ENCODE data around the gene KIF18A. TPM values are rescaled to one million over a fixed set of nuclear protein-coding genes. Genes with fewer than 3 reads are reported as not detected.
"Not testable (repeated sequence)": the region's sequence is repeated elsewhere in the genome, so short reads cannot be mapped to it uniquely, and the experiment has no call there.

The KIF18A gene
- polyA plus RNA-seq, 1 donor from 2014 or later, result 0.83 TPM

DNA sequence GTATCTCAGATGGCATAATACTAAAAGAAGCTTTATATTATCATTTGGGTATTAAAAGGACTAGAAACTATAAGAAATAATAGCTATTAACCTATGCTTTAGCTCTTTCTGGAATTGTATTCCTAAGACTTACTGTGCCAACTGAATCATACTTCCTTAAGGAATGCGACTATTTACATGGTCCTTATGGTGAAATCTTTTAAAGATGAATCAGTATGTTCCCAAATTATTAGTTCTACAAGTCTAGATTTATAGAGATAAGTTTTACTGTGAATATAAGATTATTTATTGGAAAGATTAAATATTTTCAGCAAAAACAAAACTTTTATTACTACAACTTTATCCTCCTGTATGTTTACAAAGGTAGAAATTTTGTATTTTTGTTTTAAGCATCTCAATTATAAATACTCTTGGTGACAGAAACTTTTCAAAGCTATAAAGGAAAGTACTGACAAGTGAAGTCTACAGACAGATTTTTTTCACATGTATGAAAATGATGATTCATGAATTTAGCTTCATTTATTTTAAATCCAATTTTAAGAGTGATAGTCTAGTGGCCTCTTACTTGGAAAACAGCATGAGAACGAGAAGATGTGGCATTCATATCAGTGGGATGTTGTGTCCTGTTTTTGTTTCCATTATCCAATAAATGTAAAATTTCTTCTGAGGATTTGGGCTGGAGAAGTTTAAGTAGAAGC is 17.8 kb downstream of the KIF18A start:
- Histone ChIP-seq H3K4me3 (ENCODE audit: low read length) (no peak overlapping the region), H3K9ac (ENCODE audit: low read length) (no peak overlapping the region), H3K27me3 (ENCODE audit: insufficient read depth, low read depth, low read length) (no peaks in the 10 kb centered on the region), H3K79me2 (replicated peaks; ENCODE audit: insufficient read depth, low read length) (no peaks in the 10 kb centered on the region), H3F3A (ENCODE audit: insufficient read depth, low read length, poor library complexity, severe bottlenecking) (no peaks in the 10 kb centered on the region), H4K20me1 (ENCODE audit: insufficient read depth) (no peaks in the 10 kb centered on the region), H3K27ac (ENCODE audit: low read length) (no peak overlapping the region), H3K9me3 (ENCODE audit: low read length) (no peaks in the 10 kb centered on the region), H3K9me2 (ENCODE audit: insufficient read depth, low read length) (no peaks in the 10 kb centered on the region), H2AFZ (ENCODE audit: low read depth, low read length) (no peak overlapping the region), H3K36me3 (ENCODE audit: insufficient read depth, low read length) (no peaks in the 10 kb centered on the region), H3K4me2 (ENCODE audit: low read length) (no peak overlapping the region)
- TF ChIP-seq RAD21 (conservative IDR thresholded peaks at IDR 0.05) (no peak), SMC3 (conservative IDR thresholded peaks at IDR 0.05; ENCODE audit: poor library complexity) (no peak), POLR2AphosphoS5 (IDR thresholded peaks at IDR 0.05) (no peak)
- TF ChIP-seq, protein P1, sequence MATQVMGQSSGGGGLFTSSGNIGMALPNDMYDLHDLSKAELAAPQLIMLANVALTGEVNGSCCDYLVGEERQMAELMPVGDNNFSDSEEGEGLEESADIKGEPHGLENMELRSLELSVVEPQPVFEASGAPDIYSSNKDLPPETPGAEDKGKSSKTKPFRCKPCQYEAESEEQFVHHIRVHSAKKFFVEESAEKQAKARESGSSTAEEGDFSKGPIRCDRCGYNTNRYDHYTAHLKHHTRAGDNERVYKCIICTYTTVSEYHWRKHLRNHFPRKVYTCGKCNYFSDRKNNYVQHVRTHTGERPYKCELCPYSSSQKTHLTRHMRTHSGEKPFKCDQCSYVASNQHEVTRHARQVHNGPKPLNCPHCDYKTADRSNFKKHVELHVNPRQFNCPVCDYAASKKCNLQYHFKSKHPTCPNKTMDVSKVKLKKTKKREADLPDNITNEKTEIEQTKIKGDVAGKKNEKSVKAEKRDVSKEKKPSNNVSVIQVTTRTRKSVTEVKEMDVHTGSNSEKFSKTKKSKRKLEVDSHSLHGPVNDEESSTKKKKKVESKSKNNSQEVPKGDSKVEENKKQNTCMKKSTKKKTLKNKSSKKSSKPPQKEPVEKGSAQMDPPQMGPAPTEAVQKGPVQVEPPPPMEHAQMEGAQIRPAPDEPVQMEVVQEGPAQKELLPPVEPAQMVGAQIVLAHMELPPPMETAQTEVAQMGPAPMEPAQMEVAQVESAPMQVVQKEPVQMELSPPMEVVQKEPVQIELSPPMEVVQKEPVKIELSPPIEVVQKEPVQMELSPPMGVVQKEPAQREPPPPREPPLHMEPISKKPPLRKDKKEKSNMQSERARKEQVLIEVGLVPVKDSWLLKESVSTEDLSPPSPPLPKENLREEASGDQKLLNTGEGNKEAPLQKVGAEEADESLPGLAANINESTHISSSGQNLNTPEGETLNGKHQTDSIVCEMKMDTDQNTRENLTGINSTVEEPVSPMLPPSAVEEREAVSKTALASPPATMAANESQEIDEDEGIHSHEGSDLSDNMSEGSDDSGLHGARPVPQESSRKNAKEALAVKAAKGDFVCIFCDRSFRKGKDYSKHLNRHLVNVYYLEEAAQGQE (IDR thresholded peaks at IDR 0.05; ENCODE audit: borderline replicate concordance), result no peak

DNA sequence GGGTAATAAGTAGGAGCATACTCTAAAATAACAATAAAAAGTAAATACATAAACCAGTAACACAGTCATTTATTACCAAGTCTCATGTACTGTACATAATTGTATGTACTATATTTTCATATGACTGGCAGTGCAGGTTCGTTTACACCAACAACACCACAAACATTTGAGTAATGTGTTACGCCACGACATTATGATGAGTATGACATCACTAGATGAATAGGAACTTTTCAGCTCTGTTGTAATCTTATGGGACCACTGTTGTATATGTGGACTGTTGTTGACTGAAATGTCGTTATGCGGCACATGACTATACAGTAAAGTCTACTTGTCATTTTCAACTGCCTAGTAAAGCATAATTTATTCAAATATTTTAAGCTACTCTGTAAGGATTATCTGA is 18.6 kb downstream of the KIF18A start:
- H4K20me1 ChIP-seq (ENCODE audit: insufficient read depth), result no peaks in the 10 kb centered on the region
- TF ChIP-seq TAF1 (IDR thresholded peaks at IDR 0.05; ENCODE audit: low read depth) (no peak), MXI1 (conservative IDR thresholded peaks at IDR 0.05; ENCODE audit: poor library complexity, severe bottlenecking) (no peak), SMC3 (conservative IDR thresholded peaks at IDR 0.05; ENCODE audit: poor library complexity) (no peak), EP300 (conservative IDR thresholded peaks at IDR 0.05; ENCODE audit: poor library complexity, severe bottlenecking) (no peak), EZH2 (IDR thresholded peaks at IDR 0.05; ENCODE audit: borderline replicate concordance, insufficient read depth, low read length, poor library complexity, severe bottlenecking) (no peak), RAD21 (conservative IDR thresholded peaks at IDR 0.05) (no peak)
- TF ChIP-seq, protein P1 (IDR thresholded peaks at IDR 0.05; ENCODE audit: borderline replicate concordance), result no peak
- TF ChIP-seq, protein P2, sequence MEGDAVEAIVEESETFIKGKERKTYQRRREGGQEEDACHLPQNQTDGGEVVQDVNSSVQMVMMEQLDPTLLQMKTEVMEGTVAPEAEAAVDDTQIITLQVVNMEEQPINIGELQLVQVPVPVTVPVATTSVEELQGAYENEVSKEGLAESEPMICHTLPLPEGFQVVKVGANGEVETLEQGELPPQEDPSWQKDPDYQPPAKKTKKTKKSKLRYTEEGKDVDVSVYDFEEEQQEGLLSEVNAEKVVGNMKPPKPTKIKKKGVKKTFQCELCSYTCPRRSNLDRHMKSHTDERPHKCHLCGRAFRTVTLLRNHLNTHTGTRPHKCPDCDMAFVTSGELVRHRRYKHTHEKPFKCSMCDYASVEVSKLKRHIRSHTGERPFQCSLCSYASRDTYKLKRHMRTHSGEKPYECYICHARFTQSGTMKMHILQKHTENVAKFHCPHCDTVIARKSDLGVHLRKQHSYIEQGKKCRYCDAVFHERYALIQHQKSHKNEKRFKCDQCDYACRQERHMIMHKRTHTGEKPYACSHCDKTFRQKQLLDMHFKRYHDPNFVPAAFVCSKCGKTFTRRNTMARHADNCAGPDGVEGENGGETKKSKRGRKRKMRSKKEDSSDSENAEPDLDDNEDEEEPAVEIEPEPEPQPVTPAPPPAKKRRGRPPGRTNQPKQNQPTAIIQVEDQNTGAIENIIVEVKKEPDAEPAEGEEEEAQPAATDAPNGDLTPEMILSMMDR (IDR thresholded peaks at IDR 0.05; ENCODE audit: poor library complexity, severe bottlenecking), result no peak
- H3K9me2 ChIP-seq (ENCODE audit: insufficient read depth, low read length), result no peaks in the 10 kb centered on the region
- H3K27me3 ChIP-seq (ENCODE audit: insufficient read depth, low read depth, low read length), result no peaks in the 10 kb centered on the region
- no peak overlapping the region for H3K4me2 ChIP-seq (ENCODE audit: low read length)
- no peaks in the 10 kb centered on the region for H3K9me3 ChIP-seq (ENCODE audit: low read length)
- no peak overlapping the region for H3K27ac ChIP-seq (ENCODE audit: low read length)
- H3K9ac ChIP-seq (ENCODE audit: low read length), result no peak overlapping the region
- no peak overlapping the region for H2AFZ ChIP-seq (ENCODE audit: low read depth, low read length)
- no peaks in the 10 kb centered on the region for H3K79me2 ChIP-seq (replicated peaks; ENCODE audit: insufficient read depth, low read length)
- no peaks in the 10 kb centered on the region for H3F3A ChIP-seq (ENCODE audit: insufficient read depth, low read length, poor library complexity, severe bottlenecking)
- no peak overlapping the region for H3K4me3 ChIP-seq (ENCODE audit: low read length)
- no peaks in the 10 kb centered on the region for H3K36me3 ChIP-seq (ENCODE audit: insufficient read depth, low read length)

DNA sequence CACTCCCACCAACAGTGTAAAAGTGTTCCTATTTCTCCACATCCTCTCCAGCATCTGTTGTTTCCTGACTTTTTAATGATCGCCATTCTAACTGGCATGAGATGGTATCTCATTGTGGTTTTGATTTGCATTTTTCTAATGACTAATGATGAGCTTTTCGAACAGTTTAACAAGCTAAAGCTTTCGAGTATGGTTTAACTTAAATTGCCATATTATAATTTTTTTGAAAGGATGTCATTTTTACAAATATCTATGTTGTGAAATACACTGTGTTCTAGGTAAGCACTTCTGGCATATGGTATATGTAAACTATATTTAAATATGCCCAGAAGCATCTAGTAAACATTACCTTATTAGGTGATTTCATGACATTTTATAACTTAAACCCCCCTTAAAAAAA is 20.3 kb downstream of the KIF18A start:
- H3K4me3 ChIP-seq (ENCODE audit: low read length); H3K27me3 ChIP-seq (ENCODE audit: insufficient read depth, low read depth, low read length); H3K9me2 ChIP-seq (ENCODE audit: insufficient read depth, low read length); H3K36me3 ChIP-seq (ENCODE audit: insufficient read depth, low read length); H2AFZ ChIP-seq (ENCODE audit: low read depth, low read length); H3K9ac ChIP-seq (ENCODE audit: low read length); H3K79me2 ChIP-seq (replicated peaks; ENCODE audit: insufficient read depth, low read length); H3K4me2 ChIP-seq (ENCODE audit: low read length); H3F3A ChIP-seq (ENCODE audit: insufficient read depth, low read length, poor library complexity, severe bottlenecking); H4K20me1 ChIP-seq (ENCODE audit: insufficient read depth); H3K9me3 ChIP-seq (ENCODE audit: low read length); H3K27ac ChIP-seq (ENCODE audit: low read length): not testable (repeated sequence)

DNA sequence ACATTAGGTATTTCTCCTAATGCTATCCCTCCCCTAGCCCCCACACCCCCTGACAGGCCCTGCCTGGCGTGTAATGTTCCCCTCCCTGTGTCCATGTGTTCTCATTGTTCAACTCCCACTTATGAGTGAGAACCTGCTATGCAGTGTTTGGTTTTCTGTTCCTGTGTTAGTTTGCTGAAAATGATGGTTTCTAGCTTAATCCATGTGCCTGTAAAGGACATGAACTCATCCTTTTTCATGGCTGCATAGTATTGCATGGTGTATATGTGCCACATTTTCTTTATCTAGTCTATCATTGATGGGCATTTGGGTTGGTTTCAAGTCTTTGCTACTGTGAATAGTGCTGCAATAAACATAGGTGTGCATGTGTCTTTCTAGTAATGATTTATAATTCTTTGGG is 20.8 kb downstream of the KIF18A start:
- H3K27ac ChIP-seq (ENCODE audit: low read length); H3F3A ChIP-seq (ENCODE audit: insufficient read depth, low read length, poor library complexity, severe bottlenecking); H4K20me1 ChIP-seq (ENCODE audit: insufficient read depth); H3K79me2 ChIP-seq (replicated peaks; ENCODE audit: insufficient read depth, low read length); H3K4me3 ChIP-seq (ENCODE audit: low read length); H2AFZ ChIP-seq (ENCODE audit: low read depth, low read length); H3K4me2 ChIP-seq (ENCODE audit: low read length); H3K9ac ChIP-seq (ENCODE audit: low read length); H3K9me3 ChIP-seq (ENCODE audit: low read length); H3K36me3 ChIP-seq (ENCODE audit: insufficient read depth, low read length); H3K9me2 ChIP-seq (ENCODE audit: insufficient read depth, low read length); H3K27me3 ChIP-seq (ENCODE audit: insufficient read depth, low read depth, low read length): not testable (repeated sequence)
